DOHH2 (cell line): ENCODE data around the gene LRP2BP.

Experiments
- EZH2phosphoT487 ChIP-seq: fragments of 200-600 bp; sonication (generic); IDR thresholded peaks from 2 replicates; pipeline ENCODE4 v1.6.1; 2017; ENCODE audit warnings: borderline replicate concordance, mild to moderate bottlenecking, antibody characterized with exemption, low read length, moderate library complexity, mixed read lengths
- TF ChIP-seq, protein P1 (sequence below): fragments of 200-600 bp; sonication (generic); IDR thresholded peaks from one replicate; pipeline ENCODE4 v1.5.1; 2014; ENCODE audit warnings: antibody characterized with exemption, mild to moderate bottlenecking, low read depth, low read length; ENCODE audit not compliant: poor library complexity, severe bottlenecking

DNA sequence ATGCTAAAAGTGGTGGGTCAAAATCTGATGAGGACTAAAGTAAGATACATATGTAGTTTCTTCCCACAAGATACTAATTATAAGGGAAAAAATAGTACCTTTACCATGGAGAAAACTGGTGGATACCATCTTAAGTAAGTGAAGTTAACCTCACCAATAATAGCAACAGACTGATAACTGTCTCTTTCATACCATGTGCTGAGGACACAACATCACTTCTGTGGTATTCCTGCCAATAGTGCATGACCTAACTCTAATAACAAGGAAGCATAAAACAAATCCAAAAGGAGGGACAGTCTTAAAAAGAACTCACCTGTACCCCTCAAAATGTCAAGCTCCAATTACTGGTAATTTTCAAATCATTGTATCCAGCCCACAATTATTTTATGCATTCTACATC, 21.2 kb upstream of the LRP2BP start:
- TF ChIP-seq, protein P1, sequence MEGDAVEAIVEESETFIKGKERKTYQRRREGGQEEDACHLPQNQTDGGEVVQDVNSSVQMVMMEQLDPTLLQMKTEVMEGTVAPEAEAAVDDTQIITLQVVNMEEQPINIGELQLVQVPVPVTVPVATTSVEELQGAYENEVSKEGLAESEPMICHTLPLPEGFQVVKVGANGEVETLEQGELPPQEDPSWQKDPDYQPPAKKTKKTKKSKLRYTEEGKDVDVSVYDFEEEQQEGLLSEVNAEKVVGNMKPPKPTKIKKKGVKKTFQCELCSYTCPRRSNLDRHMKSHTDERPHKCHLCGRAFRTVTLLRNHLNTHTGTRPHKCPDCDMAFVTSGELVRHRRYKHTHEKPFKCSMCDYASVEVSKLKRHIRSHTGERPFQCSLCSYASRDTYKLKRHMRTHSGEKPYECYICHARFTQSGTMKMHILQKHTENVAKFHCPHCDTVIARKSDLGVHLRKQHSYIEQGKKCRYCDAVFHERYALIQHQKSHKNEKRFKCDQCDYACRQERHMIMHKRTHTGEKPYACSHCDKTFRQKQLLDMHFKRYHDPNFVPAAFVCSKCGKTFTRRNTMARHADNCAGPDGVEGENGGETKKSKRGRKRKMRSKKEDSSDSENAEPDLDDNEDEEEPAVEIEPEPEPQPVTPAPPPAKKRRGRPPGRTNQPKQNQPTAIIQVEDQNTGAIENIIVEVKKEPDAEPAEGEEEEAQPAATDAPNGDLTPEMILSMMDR: no peak
- TF ChIP-seq EZH2phosphoT487: no peak
